NT2/D1 (cell line): ENCODE results near the gene TSC22D1.
A peak's percentile ranks its signal among the peaks of the same experiment; 100 is the strongest.

Experiments used
- DNase-seq: peaks from one replicate; pipeline ENCODE4 v3.0.0-alpha.2; 2011; ENCODE audit warnings: low read depth, low spot score
- H3K27me3 ChIP-seq: 2 replicates; pipeline ENCODE4 v1.6.0; 2011; ENCODE audit warnings: mild to moderate bottlenecking; ENCODE audit not compliant: insufficient read length, insufficient read depth
- H3K36me3 ChIP-seq: 2 replicates; pipeline ENCODE4 v1.6.1; 2011; ENCODE audit warnings: mild to moderate bottlenecking, low read length, mixed read lengths; ENCODE audit not compliant: insufficient read depth, insufficient read length
- H3K4me1 ChIP-seq: 2 replicates; pipeline ENCODE4 v1.5.1; 2011; ENCODE audit not compliant: insufficient read depth, insufficient read length
- H3K4me3 ChIP-seq: 2 replicates; pipeline ENCODE4 v1.5.1; 2011; ENCODE audit warnings: low read depth; ENCODE audit not compliant: insufficient read length
- H3K9ac ChIP-seq: 2 replicates; pipeline ENCODE4 v1.6.0; 2011; ENCODE audit warnings: low read depth; ENCODE audit not compliant: insufficient read length
- H3K9me3 ChIP-seq: 2 replicates; pipeline ENCODE4 v1.5.1; 2011; ENCODE audit warnings: mild to moderate bottlenecking, low read length; ENCODE audit not compliant: insufficient read depth
- SUZ12 ChIP-seq: IDR thresholded peaks from 2 replicates; pipeline ENCODE4 v1.6.1; 2011; ENCODE audit not compliant: insufficient read length, insufficient read depth; ENCODE audit errors: extremely low read depth
- YY1 ChIP-seq: IDR thresholded peaks from 2 replicates; pipeline ENCODE4 v1.6.1; 2011; ENCODE audit not compliant: insufficient read length, insufficient read depth
- ZNF274 ChIP-seq: IDR thresholded peaks from 2 replicates; pipeline ENCODE4 v1.6.1; 2011; ENCODE audit warnings: mild to moderate bottlenecking, low read depth, low read length

Gene TSC22D1

DNA sequence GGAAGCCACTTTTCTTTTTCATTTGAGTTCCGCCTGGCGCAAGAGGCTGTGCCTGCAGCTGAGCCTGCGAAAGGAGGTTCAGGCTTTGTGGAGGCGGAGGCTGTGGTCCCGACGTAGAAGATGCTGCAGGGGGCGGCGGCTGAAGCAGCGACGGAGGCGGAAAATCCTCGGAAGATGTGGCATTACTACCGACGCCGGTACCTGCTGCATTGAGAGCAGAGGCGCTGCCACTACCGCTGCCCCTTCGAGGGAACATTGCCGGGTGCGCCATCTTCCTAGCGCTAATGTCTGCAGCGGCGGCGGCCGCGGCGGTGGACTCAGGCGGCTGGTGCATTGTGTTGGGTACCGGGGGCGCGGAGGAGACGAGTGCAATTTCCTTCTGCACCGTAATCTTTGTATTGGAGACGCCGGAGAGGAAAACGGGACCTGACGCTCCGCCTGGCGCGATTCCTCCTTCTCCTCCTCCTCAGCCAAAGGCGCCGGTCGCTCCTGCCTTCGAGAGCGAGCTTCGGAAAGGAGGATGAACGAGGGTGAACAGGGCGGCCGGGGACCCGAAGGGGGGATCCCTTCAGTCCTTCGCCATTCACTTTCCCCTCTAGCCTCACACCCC, at the start of gene TSC22D1:
TSC22D1 (minus strand) TSS at position 590 of the 610 bp plus-strand sequence; CDS start at position 334, 256 bp downstream.
- DNase-seq = no peak
- H3K9ac ChIP-seq = peak within 1 kb of the TSS; percentile 96
- no peaks in the 10 kb centered on the region for H3K27me3 ChIP-seq
- H3K36me3 ChIP-seq = peaks cover 28% of the 10 kb centered on the region
- peak within 1 kb of the TSS; percentile 72 for H3K4me3 ChIP-seq
- H3K9me3 ChIP-seq = peaks cover 14% of the 10 kb centered on the region; the same call in 1 of the 2 replicates
- H3K4me1 ChIP-seq = peaks cover 11% of the 10 kb centered on the region
- TF ChIP-seq SUZ12 = no peak
- TF ChIP-seq YY1 = no peak
- no peak for TF ChIP-seq ZNF274

DNA sequence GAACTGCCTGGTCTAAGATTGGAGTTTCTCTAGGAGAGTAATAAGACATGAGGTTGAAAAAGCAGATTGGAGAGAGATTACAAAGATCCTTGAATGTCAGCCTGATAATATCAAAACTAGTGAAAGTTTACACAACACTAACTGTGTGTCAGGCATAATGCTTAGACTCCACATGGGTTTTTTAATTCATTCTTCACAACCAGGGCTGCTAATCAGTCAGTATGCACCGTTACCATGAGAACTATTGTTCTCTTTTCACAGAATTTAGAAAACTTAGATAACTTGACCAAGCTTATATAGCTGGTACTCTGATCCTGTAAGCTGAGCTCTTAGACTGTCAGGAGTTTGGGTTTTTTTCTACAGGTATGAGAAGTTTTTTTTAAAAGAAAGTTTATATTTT, 46.6 kb upstream of the TSC22D1 start:
- TF ChIP-seq YY1 (no peak), SUZ12 (no peak), ZNF274 (no peak)
- H3K9me3 ChIP-seq = no peaks in the 10 kb centered on the region
- H3K4me3 ChIP-seq = no peak overlapping the region
- no peak overlapping the region for H3K9ac ChIP-seq
- DNase-seq = no peak
- H3K27me3 ChIP-seq = no peaks in the 10 kb centered on the region
- no peaks in the 10 kb centered on the region for H3K36me3 ChIP-seq
- no peaks in the 10 kb centered on the region for H3K4me1 ChIP-seq

DNA sequence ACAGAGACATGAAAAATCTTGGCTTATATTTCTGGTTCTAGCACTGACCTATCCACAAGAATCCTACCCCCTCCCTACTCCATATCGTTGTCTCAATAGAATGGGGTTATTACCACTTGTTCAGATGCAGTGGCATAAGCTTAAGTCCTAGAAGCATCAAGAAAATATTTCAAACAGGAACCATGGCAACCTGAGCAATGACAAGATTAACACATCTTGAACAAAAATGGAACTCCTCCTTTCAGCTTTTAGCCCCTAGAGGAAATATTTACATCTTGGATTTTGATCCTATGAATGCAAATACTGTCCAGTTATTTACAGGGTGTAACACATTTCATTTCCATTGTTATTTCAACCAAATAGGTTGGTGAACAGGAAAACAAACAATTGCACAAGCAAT, 46.1 kb upstream of the TSC22D1 start:
- H3K4me3 ChIP-seq = no peak overlapping the region
- no peak for DNase-seq
- H3K9me3 ChIP-seq = no peaks in the 10 kb centered on the region
- H3K9ac ChIP-seq = no peak overlapping the region
- no peaks in the 10 kb centered on the region for H3K4me1 ChIP-seq
- H3K36me3 ChIP-seq = no peaks in the 10 kb centered on the region
- H3K27me3 ChIP-seq = no peaks in the 10 kb centered on the region
- TF ChIP-seq ZNF274 (no peak), YY1 (no peak), SUZ12 (no peak)

DNA sequence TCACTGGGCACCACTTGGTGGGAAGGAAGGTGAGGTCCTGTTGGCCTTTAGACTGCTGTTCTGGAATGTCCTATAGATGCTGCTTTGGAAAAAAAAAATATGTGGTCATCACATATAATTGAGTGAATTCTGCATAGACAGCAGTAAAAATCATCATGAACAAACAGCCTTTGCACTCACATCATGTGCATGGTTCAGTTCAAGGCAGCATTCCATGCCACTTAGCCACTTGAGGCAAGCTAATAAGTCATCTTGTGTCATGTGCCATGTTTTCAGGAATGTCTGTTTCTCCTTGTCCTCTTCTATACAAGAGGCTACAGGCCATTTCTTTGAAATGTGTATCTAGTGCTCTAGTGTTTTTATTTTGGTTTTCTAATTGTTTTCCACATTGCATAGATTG, 43.9 kb upstream of the TSC22D1 start:
- Histone ChIP-seq H3K4me1 (no peaks in the 10 kb centered on the region), H3K36me3 (no peaks in the 10 kb centered on the region), H3K4me3 (no peak overlapping the region), H3K27me3 (no peaks in the 10 kb centered on the region), H3K9ac (no peak overlapping the region), H3K9me3 (no peaks in the 10 kb centered on the region)
- DNase-seq = no peak
- TF ChIP-seq ZNF274 (no peak), SUZ12 (no peak), YY1 (no peak)

DNA sequence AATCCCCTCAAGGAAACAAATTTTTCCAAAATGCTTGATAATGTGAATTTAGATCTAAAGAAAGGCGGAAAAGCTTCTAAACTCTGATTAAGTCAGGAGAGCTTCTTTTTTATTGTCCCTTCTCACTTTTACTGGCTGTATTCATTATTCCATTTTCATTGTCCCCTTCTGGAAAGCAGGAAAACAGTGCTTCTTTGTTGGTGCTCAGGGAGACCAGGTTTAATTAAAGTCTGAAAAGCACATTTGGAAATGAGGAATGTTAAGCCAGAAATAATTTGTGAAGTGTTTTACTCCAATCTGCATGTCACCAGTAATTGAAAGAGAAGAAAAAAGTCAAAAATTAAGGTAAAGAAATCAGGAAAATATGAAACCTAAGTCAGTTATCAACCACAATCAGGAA, 43.5 kb upstream of the TSC22D1 start:
- no peak for DNase-seq
- Histone ChIP-seq H3K36me3 (no peaks in the 10 kb centered on the region), H3K9ac (no peak overlapping the region), H3K9me3 (no peaks in the 10 kb centered on the region), H3K4me3 (no peak overlapping the region), H3K4me1 (no peaks in the 10 kb centered on the region), H3K27me3 (no peaks in the 10 kb centered on the region)
- no peak for TF ChIP-seq ZNF274

DNA sequence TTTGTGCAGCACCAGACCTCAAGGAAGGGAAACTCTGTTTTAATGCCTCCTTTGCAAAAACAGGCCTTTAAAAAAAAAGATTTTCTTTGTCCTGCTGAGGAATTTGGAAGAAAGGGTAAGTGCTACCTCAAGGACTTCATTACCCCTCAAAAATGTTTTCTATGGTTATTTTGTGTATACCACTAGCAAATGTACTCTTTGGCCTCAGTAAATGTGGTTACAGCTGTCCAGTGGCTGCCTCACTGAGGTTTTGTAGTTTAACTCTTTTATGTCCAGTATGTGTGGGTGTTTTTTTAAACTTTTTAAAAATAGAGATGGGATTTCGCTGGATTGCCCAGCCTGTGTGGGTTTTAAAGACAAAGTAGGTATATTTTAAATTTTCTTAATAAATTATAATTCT, 42.2 kb upstream of the TSC22D1 start:
- Histone ChIP-seq H3K9me3 (no peaks in the 10 kb centered on the region), H3K36me3 (no peaks in the 10 kb centered on the region), H3K9ac (no peak overlapping the region), H3K4me3 (no peak overlapping the region), H3K27me3 (no peaks in the 10 kb centered on the region), H3K4me1 (no peaks in the 10 kb centered on the region)
- TF ChIP-seq ZNF274 = no peak
- TF ChIP-seq SUZ12 = no peak
- no peak for TF ChIP-seq YY1
- DNase-seq = no peak

DNA sequence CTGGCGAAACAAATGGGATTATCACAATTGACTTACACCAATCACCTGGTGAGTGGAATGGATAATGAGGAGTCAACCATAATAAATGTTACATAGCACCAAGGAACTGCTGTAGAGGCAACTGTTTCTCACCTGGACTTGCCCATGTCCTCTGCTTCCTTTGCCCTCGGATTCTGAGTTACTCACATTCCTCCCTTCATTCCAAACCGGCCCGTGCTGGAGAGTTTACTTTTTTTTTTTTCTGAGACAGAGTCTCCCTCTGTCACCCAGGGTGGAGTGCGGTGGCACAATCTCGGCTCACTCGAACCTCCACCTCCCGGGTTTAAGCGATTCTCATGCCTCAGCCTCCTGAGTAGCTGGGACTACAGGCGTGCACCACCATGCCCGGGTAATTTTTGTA, 41.5 kb upstream of the TSC22D1 start:
- H3K36me3 ChIP-seq = no peaks in the 10 kb centered on the region
- H3K4me1 ChIP-seq = no peaks in the 10 kb centered on the region
- no peak overlapping the region for H3K4me3 ChIP-seq
- H3K27me3 ChIP-seq = no peaks in the 10 kb centered on the region
- DNase-seq = no peak
- no peak overlapping the region for H3K9ac ChIP-seq
- H3K9me3 ChIP-seq = no peaks in the 10 kb centered on the region
- TF ChIP-seq ZNF274 = no peak
- no peak for TF ChIP-seq SUZ12
- no peak for TF ChIP-seq YY1

DNA sequence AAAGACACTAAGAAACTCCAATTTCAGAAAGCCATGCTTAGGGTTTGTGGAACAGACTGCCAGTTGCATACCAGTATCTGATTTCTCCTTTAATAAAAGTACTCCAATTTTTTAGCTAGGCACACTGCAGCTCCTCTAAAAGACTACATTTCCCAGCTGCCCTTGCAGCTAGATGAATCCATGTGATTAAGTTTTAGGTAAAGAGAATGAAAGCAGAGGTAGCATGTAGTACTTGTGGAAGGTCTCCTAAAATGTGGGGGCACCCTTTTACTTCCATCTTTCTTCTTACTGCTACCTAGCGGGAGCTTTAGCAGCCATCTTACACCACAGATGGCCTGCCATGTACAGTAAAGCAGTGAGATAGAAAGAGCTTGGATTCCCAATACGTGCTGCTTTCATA, 33.0 kb upstream of the TSC22D1 start:
- no peak overlapping the region for H3K9ac ChIP-seq

More for the DNA sequence above, 33.0 kb upstream of the TSC22D1 start:
- TF ChIP-seq ZNF274 = no peak
- TF ChIP-seq SUZ12 = no peak
- TF ChIP-seq YY1 = no peak
- Histone ChIP-seq H3K4me1 (no peaks in the 10 kb centered on the region), H3K27me3 (no peaks in the 10 kb centered on the region), H3K36me3 (no peaks in the 10 kb centered on the region), H3K4me3 (no peak overlapping the region), H3K9me3 (0 out of 2 replicates have a peak, but pooled peaks cover 5% of the 10 kb centered on the region)
- DNase-seq = no peak
